ENCODE results near the gene CACNA2D2. TPM values are rescaled to one million over a fixed set of nuclear protein-coding genes. Genes with fewer than 3 reads are reported as not detected.

The CACNA2D2 gene
- total and polyA plus RNA-seq, 11 donors, result 0.49 to 3.6 (median 1.5) TPM

DNA sequence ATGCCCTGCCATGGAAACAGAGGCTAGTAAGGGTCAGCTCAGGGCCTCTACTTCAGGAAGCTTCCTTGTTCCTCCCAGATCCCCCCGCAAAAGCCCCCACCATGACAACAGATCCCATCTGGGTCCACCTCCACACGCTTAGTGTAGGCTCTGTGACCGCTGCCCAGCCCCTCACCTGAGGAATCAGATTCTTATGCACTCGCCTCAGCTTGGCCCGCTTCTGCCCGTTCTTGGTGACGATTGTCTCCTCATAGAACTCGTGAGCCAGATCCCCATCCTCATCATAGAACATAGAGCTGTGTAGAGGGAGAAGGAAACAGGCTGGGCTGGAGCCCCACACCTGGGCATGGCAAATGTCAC lies 177.3 kb downstream of the CACNA2D2 start:
- DNase-seq, result no peak
- Histone ChIP-seq H3K9me3 (no peaks in the 10 kb centered on the region), H3K4me1 (peaks cover 5 to 61% (median 41%) of the 10 kb centered on the region in 12 donors), H3K4me3 (no peak overlapping the region), H3K36me3 (peaks cover 0 to 40% (median 34%) of the 10 kb centered on the region in 9 donors), H3K27ac (peak overlapping the region in 2 of 12 donors; percentile 99), H3K27me3 (no peaks in the 10 kb centered on the region)
- intact Hi-C loops (cut with DNase I), result loop anchor here in 4 of 10 donors (5.0 to 10.0 kb wide), 3 partner anchors 34 to 71 kb away; partner anchors contain the start of genes LSMEM2 (in 2 of the 4) and IFRD2 (in 1 of the 4)
- TF ChIP-seq, protein P1, sequence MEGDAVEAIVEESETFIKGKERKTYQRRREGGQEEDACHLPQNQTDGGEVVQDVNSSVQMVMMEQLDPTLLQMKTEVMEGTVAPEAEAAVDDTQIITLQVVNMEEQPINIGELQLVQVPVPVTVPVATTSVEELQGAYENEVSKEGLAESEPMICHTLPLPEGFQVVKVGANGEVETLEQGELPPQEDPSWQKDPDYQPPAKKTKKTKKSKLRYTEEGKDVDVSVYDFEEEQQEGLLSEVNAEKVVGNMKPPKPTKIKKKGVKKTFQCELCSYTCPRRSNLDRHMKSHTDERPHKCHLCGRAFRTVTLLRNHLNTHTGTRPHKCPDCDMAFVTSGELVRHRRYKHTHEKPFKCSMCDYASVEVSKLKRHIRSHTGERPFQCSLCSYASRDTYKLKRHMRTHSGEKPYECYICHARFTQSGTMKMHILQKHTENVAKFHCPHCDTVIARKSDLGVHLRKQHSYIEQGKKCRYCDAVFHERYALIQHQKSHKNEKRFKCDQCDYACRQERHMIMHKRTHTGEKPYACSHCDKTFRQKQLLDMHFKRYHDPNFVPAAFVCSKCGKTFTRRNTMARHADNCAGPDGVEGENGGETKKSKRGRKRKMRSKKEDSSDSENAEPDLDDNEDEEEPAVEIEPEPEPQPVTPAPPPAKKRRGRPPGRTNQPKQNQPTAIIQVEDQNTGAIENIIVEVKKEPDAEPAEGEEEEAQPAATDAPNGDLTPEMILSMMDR (IDR thresholded peaks at IDR 0.05), result no peak
- TF ChIP-seq POLR2A (IDR thresholded peaks at IDR 0.05), result no peak
- 86 to 93% (median 91%) methylated on average over 8 of the region's 8 CpGs for WGBS, 4 donors
- no peak for ATAC-seq

DNA sequence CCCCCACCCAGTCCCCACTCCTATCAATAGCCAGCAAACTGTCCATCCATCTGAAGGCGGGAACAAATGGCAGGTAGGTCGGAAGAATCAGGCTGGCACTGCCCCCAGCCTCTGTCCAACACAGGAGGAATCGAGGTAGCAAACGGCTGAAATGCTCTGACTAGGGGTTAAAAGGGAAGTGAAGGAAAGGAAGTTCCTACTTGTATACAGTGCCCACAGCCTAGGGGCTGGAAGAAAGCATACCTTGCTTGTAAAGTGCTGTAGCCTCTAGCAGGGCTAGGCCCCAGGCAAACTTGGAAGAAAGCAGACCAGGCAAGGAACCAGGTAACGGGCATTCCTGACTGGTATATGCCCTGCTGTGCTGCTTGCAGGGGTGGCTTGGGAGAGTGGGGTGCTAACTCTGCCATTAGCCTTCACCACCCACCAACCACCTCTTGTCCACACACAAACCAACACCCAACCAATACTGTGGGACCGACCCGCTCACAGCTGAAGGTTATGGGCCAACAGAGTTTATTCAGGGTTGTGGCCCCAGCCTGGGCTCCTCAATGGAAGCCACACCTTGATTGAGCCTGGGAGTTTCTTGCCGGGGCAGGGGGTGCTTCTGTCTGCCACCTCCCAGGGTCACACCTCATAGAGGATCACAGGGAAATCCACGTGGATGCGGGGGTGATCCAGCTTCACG lies 177.8 kb downstream of the CACNA2D2 start:
- 82 to 90% (median 86%) methylated on average over 11 of the region's 11 CpGs for WGBS, 4 donors
- TF ChIP-seq, protein P1 (IDR thresholded peaks at IDR 0.05), result no peak
- no peak for TF ChIP-seq POLR2A (IDR thresholded peaks at IDR 0.05)
- H3K4me1 ChIP-seq, result peaks cover 5 to 61% (median 42%) of the 10 kb centered on the region in 12 donors
- H3K4me3 ChIP-seq, result no peak overlapping the region
- H3K9me3 ChIP-seq, result no peaks in the 10 kb centered on the region
- peak overlapping the region in 11 of 12 donors; percentile 9 to 99 (median 98) for H3K27ac ChIP-seq
- DNase-seq (peak in 3 of 5 donors; percentile 10 to 25 (median 23)), ATAC-seq (no peak)
- H3K27me3 ChIP-seq, result no peaks in the 10 kb centered on the region
- intact Hi-C loops (cut with DNase I), result loop anchor here in 5 of 10 donors (2.0 to 10.0 kb wide), 5 partner anchors 33 to 99 kb away; partner anchors contain the start of genes LSMEM2 (in 2 of the 5) and IFRD2 (in 1 of the 5)
- H3K36me3 ChIP-seq, result peaks cover 0 to 35% (median 29%) of the 10 kb centered on the region in 9 donors

DNA sequence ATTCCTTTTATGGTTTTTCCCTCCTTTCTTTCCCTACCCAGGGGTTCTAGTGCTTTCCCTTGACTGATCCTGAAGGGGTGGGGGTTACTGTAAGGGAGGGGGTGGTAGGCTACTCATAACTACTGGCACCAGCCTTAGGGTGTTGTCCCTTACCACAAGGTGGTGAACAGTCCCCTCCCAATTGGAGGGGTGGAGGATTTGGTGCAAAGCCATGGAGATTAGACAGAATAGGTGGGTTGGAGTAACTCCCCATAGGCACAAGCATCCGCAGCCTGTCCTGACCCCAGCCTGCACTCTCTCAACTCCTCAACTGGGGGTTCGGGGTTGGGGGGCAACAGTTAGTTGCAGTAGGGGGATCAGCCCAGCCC lies 178.3 kb downstream of the CACNA2D2 start:
- Histone ChIP-seq H3K36me3 (peaks cover 0 to 30% (median 24%) of the 10 kb centered on the region in 9 donors), H3K4me1 (peaks cover 5 to 66% (median 47%) of the 10 kb centered on the region in 12 donors), H3K27ac (peak overlapping the region; percentile 9 to 99 (median 98)), H3K27me3 (no peaks in the 10 kb centered on the region), H3K4me3 (no peak overlapping the region), H3K9me3 (no peaks in the 10 kb centered on the region)
- intact Hi-C loops (cut with DNase I), result loop anchor here in 5 of 10 donors (2.0 to 10.0 kb wide), 5 partner anchors 33 to 98 kb away; partner anchors contain the start of genes LSMEM2 (in 2 of the 5) and IFRD2 (in 1 of the 5)
- TF ChIP-seq, protein P1 (IDR thresholded peaks at IDR 0.05), result no peak
- TF ChIP-seq POLR2A (IDR thresholded peaks at IDR 0.05), result no peak
- DNase-seq (peak in 1 of 5 donors; percentile 10), ATAC-seq (no peak)
- WGBS, 4 donors, result 63 to 91% (median 88%) methylated on average over 1 to 2 of the region's 2 CpGs

Measured in heart left ventricle (tissue), 16 donors.